ENCODE data around the gene TRIM56.
"Not testable (repeated sequence)": the region's sequence is repeated elsewhere in the genome, so short reads cannot be mapped to it uniquely, and the experiment has no call there.

Gene TRIM56

GRCh38 chr7:101077303-101078086 is 7.8 kb upstream of the TRIM56 start:
- no peak for TF ChIP-seq GATA1 (IDR thresholded peaks at IDR 0.05; ENCODE audit: low read depth, low read length)
- no peak for TF ChIP-seq POLR2A (IDR thresholded peaks at IDR 0.05; ENCODE audit: low read length)
- peak; percentile 64 to 83 for DNase-seq

- TF ChIP-seq GATA1 (IDR thresholded peaks at IDR 0.05; ENCODE audit: low read depth, low read length) (no peak), POLR2A (IDR thresholded peaks at IDR 0.05; ENCODE audit: low read length) (no peak)
- DNase-seq, result no peak
Measured at GRCh38 chr7:101081432-101081831, 3.8 kb upstream of the TRIM56 start.

- DNase-seq, result no peak
- TF ChIP-seq POLR2A (IDR thresholded peaks at IDR 0.05; ENCODE audit: low read length) (no peak), GATA1 (IDR thresholded peaks at IDR 0.05; ENCODE audit: low read depth, low read length) (no peak)
Measured at GRCh38 chr7:101084865-101085161, 468 bp upstream of the TRIM56 start.

- DNase-seq, result no peak
Measured at GRCh38 chr7:101087334-101088068, 2.2 kb downstream of the TRIM56 start.

GRCh38 chr7:101088069-101088425 is 2.8 kb downstream of the TRIM56 start:
- TF ChIP-seq POLR2A (IDR thresholded peaks at IDR 0.05; ENCODE audit: low read length) (no peak), GATA1 (IDR thresholded peaks at IDR 0.05; ENCODE audit: low read depth, low read length) (no peak)

More at GRCh38 chr7:101087334-101088068, 2.2 kb downstream of the TRIM56 start:
- TF ChIP-seq POLR2A (IDR thresholded peaks at IDR 0.05; ENCODE audit: low read length), result no peak
- TF ChIP-seq GATA1 (IDR thresholded peaks at IDR 0.05; ENCODE audit: low read depth, low read length), result no peak

GRCh38 chr7:101088858-101089529 is 3.7 kb downstream of the TRIM56 start:
- no peak for TF ChIP-seq POLR2A (IDR thresholded peaks at IDR 0.05; ENCODE audit: low read length)
- DNase-seq, result no peak

More at GRCh38 chr7:101088069-101088425, 2.8 kb downstream of the TRIM56 start:
- DNase-seq, result no peak

GRCh38 chr7:101089876-101090275 is 4.6 kb downstream of the TRIM56 start:
- no peak for DNase-seq

GRCh38 chr7:101092266-101092905 is 7.1 kb downstream of the TRIM56 start:
- DNase-seq, result not testable (repeated sequence)

More at GRCh38 chr7:101089876-101090275, 4.6 kb downstream of the TRIM56 start:
- TF ChIP-seq POLR2A (IDR thresholded peaks at IDR 0.05; ENCODE audit: low read length) (no peak), GATA1 (IDR thresholded peaks at IDR 0.05; ENCODE audit: low read depth, low read length) (no peak)

- no peak for DNase-seq
- no peak for TF ChIP-seq POLR2A (IDR thresholded peaks at IDR 0.05; ENCODE audit: low read length)
- no peak for TF ChIP-seq GATA1 (IDR thresholded peaks at IDR 0.05; ENCODE audit: low read depth, low read length)
Measured at GRCh38 chr7:101093906-101094305, 8.6 kb downstream of the TRIM56 start.

GRCh38 chr7:101094376-101094775 is 9.1 kb downstream of the TRIM56 start:
- no peak for DNase-seq
- TF ChIP-seq POLR2A (IDR thresholded peaks at IDR 0.05; ENCODE audit: low read length) (no peak), GATA1 (IDR thresholded peaks at IDR 0.05; ENCODE audit: low read depth, low read length) (no peak)

GRCh38 chr7:101094791-101095375 is 9.6 kb downstream of the TRIM56 start:
- DNase-seq, result peak; percentile 63 to 80

GRCh38 chr7:101096331-101096956 is 11.2 kb downstream of the TRIM56 start:
- TF ChIP-seq GATA1 (IDR thresholded peaks at IDR 0.05; ENCODE audit: low read depth, low read length), result no peak
- no peak for TF ChIP-seq POLR2A (IDR thresholded peaks at IDR 0.05; ENCODE audit: low read length)
- DNase-seq, result peak; percentile 34 to 37

More at GRCh38 chr7:101094791-101095375, 9.6 kb downstream of the TRIM56 start:
- TF ChIP-seq GATA1 (IDR thresholded peaks at IDR 0.05; ENCODE audit: low read depth, low read length) (no peak), POLR2A (IDR thresholded peaks at IDR 0.05; ENCODE audit: low read length) (no peak)

GRCh38 chr7:101096957-101097347 is 11.7 kb downstream of the TRIM56 start:
- no peak for DNase-seq
- TF ChIP-seq GATA1 (IDR thresholded peaks at IDR 0.05; ENCODE audit: low read depth, low read length), result no peak
- TF ChIP-seq POLR2A (IDR thresholded peaks at IDR 0.05; ENCODE audit: low read length), result peak; percentile 13

All from erythroblast (primary cell).